ENCODE measurements around the gene SNRPD2. TPM values are rescaled to one million over a fixed set of nuclear protein-coding genes. Genes with fewer than 3 reads are reported as not detected.

SNRPD2 gene
- total RNA-seq (2022; extraction: Qiagen RNA extraction), result 660 to 1,062 TPM (median 681 TPM) in 5 replicates

DNA sequence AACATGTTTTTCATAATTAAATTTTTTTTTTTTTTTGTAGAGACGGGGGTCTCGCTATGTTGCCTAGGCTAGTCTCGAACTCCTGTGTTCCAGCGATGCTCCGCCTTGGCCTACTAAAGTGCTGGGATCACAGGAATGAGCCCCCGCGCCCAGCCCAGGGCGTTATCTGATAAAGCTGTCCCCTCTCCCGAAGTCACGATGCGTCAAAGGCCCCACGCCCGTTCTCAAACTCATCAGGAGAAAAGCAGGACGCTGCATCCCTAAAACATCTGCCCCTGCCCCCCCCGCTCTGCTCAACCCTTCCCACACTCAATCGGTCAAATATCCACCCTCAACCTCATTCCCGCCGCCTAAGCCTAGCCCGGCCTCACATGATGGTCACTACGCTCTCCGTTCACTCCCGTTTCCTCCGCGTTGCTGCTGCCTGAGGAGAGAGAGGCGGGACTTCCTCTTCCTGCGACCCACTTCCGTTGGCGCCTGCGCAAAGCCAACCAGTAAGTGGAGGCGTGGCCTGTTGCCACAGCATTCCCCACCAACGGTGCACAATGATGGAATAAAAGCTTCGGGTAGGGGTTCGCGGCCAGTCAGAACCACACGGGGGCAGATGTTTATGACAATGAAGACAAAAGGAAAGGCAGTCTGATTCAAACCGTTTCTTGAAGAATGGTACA, at the start of gene SNRPD2:
SNRPD2 (minus strand) TSS at position 438 of the 671 bp plus-strand sequence; CDS start at position 373, 65 bp downstream.

DNA sequence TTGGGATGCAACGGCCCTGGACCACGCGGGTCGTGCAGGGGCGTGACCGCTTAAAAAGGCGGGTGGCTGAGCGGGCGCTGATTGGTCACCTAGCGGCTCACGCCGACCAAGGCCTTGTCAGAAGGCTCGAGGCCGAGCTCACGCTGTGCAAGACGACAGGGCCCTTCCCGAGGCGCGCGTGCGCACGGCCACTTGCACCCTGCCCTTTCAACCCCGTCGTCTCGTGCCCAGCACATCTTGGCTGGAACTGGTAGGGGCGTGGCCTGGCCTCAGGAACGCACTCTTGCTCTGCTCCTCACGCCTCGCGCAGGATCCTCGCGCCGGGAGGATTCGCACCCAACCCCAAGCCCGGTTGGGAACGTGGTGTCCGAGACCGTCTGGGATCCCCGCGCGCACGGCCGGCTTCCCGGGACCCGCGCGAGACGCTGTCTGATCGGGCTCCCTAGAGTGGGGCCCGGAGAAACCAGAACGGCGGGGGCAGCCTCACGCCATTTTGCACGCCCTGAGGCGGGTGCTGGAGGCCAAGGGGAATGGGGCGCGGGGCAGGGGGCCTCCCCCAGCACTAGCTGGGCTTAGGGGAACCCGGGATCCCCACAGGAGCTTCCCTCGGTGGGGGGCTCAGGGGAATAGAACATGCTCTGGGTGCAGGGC, 41.5 kb upstream of the SNRPD2 start, which contains the start of gene MEIOSIN:
MEIOSIN (plus strand) TSS at position 280 of the 651 bp plus-strand sequence. CDS start 1,938 bp downstream, outside the sequence.

DNA sequence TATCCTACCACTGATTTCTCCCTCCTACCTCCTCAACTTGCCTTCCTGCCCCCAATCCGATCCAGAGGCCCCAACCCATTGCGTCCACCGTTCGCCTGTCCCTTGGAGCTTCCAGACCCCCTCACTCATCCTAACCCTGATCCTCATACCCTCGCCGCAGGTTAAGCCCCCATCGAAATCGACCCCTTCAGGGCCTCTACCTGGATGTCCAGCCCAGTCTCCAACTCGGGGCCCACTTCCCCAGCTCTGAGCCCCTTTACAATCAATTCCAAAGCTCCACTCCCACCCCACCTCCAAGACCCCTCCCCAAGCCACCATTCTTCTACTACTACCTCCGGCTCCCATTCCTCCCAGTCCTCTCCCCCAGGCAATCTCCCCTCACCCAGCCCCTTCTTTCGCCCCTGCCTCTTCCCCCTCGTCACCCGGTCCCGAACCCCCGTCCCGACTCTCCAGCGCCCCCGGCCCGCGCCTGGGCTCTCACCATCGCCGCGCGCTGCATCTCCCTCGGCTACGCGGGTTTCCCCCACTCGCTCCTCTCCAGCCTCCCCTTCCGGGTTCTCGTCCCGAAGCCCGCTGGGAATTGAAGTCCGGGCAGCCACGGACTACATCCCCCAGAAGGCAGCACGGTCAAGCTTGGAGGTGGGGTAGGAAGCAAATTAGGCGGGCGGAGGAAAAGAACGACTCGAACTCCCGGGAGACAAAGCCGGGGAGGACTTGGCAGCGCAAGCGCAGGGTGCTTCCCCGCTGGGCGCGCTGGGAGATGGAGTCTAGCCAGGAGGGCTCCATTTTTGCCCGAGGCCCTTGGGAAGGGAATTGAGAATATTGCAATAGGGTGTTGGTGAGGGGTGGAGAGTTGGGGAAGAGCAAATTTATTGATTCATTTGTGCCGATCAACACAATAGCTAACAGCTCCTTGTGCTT, 38.9 kb upstream of the SNRPD2 start, which contains the start of gene FBXO46:
FBXO46 (minus strand) TSS at position 529 of the 921 bp plus-strand sequence. CDS start 17,401 bp downstream, outside the sequence.

DNA sequence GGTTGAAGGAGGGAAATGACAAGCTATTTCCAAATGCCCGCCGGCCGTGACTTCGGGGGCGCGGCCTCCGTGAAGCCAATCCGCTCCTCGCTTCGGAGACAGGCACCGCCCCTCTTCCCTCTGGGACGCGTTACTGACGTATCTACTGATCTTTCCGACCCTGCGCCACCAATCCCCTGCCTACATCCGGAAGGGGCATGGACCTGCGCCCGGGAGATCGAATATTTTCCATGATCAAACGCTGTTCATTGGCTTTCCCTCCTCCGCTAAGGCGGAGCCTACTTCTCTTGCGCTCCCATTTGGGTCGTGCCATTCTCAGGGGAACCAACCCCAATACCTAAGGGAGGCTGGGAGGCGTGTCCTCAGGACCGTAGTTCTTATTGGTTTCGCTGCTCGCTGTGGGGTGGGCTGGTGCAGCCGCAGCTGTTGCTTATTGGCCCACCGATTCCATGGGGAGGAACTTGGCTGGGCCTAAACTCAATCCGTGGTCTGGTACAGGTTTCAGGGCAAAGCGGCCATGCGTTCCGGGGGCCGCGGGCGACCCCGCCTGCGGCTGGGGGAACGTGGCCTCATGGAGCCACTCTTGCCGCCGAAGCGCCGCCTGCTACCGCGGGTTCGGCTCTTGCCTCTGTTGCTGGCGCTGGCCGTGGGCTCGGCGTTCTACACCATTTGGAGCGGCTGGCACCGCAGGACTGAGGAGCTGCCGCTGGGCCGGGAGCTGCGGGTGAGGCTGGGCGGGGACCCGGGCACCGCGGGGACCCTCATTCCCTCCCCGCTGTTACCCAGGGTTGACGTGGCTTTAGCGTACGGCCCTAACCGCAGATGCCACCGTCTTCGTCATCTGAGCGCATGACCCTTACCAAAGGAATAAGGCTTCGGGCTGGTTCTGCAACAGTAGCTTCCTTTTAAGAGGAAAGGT, 693 bp upstream of the SNRPD2 start, which contains the start of gene QPCTL:
QPCTL (plus strand) TSS at position 480 of the 919 bp plus-strand sequence; CDS start at position 518, 38 bp downstream.

DNA sequence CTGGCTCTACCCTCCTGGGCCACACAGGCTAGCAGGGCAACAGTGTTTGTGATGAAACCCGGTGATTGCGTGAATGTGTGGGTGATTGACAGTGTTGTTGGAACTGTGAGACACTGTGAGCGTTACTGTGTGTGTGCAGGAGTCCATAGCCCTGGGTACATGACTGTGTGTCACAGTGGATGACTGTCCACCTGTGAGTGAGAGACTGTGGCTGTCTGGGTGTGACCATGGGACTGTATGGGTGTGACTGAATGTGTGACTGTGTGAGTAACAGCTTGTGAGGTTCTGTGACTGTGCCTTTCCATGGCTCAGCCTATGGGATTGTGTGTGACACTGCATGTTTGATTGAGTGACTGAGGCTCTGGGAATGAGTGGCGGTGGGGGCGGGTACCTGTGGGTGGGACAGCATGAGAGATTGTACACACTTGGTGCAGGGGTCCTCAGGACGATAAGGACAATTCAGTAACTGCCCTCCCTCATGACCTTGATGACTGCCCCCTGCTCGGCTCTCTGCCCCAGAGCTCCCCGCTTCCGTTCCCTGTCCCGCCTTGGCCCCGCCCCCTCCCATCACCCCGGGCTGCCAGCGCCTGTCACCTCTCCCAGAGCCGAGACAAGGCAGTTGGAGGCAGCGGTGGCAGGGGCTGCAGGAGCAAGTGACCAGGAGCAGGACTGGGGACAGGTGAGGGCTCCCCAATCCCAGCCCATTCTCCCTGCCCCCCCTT, 24.0 kb downstream of the SNRPD2 start, which contains the start of gene GIPR:
GIPR (plus strand) TSS at position 602 of the 722 bp plus-strand sequence. CDS start 1,300 bp downstream, outside the sequence.

DNA sequence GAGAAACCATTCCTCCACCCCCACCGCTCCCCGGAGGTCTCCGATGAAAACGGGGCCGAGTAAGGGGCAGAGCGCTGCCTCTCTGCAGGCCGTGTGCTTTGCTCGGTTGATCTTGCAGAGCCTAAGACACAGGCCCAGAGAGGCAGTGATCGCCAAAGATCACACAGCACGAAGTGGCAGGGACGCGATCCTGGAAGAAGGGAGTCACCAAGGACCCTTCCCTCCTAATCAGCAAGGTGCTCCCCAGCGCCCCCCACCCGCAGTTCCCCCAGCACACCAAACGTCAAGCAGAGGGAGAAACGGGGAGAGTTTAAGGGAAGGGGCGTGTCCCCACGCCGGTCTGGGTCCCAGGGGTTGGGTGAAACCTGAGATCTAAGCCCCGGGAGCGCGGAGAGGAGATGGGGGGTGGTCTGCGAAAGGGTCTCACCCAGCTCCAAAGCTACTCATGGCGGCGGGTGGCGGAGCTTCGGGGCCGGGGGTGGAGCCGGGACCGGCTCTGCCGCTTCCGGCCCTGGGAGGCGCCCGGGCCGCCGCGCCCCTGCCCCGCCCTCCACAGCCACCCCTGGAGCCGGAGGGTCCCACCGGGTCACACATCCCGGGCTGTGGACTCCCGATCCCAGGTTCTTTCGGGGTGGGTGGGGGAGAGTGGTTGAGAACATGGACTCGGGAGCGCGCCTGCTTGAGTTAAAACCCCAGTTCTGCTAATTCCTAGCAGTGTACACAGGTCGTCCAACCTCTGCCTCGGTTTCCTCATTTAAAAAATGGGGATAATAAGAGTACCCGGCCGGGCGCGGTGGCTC, 52.6 kb downstream of the SNRPD2 start, which contains the start of gene EML2:
EML2 (minus strand) TSS at position 468 of the 800 bp plus-strand sequence; CDS start at position 447, 21 bp downstream.

Other genes starting within 250 kb of the SNRPD2 start
- gene FOSB, start 224.0 kb downstream of the SNRPD2 start, total RNA-seq (2022; extraction: Qiagen RNA extraction), result 8.6 to 13.4 TPM (median 11.1 TPM) in 5 replicates
- 10.8 to 17.9 TPM (median 13.1 TPM) in 5 replicates for gene RTN2, start 194.9 kb downstream of the SNRPD2 start, total RNA-seq (2022; extraction: Qiagen RNA extraction)
- 6.0 to 7.2 TPM (median 6.8 TPM) in 5 replicates for gene PPM1N, start 193.5 kb downstream of the SNRPD2 start, total RNA-seq (2022; extraction: Qiagen RNA extraction)
- 226 to 268 TPM (median 254 TPM) in 5 replicates for gene VASP, start 184.5 kb downstream of the SNRPD2 start, total RNA-seq (2022; extraction: Qiagen RNA extraction)
- 11.7 to 21.3 TPM (median 20.2 TPM) in 5 replicates for gene OPA3, start 107.2 kb downstream of the SNRPD2 start, total RNA-seq (2022; extraction: Qiagen RNA extraction)
- 0.25 to 0.58 TPM (median 0.36 TPM) in 5 replicates for gene GPR4, start 89.7 kb downstream of the SNRPD2 start, total RNA-seq (2022; extraction: Qiagen RNA extraction)
- gene EML2, start 52.6 kb downstream of the SNRPD2 start, total RNA-seq (2022; extraction: Qiagen RNA extraction), result 19.7 to 25.5 TPM (median 24.2 TPM) in 5 replicates
- 1.4 to 4.1 TPM (median 2.4 TPM) in 5 replicates for gene GIPR, start 23.7 kb downstream of the SNRPD2 start, total RNA-seq (2022; extraction: Qiagen RNA extraction)
- gene QPCTL, start 713 bp upstream of the SNRPD2 start, total RNA-seq (2022; extraction: Qiagen RNA extraction), result 7.4 to 8.9 TPM (median 8.4 TPM) in 5 replicates
- gene FBXO46, start 38.9 kb upstream of the SNRPD2 start, total RNA-seq (2022; extraction: Qiagen RNA extraction), result 7.0 to 12.9 TPM (median 10.9 TPM) in 5 replicates
- gene MEIOSIN, start 41.5 kb upstream of the SNRPD2 start, total RNA-seq (2022; extraction: Qiagen RNA extraction), result 0.02 to 0.09 TPM (median 0.05 TPM) in 5 replicates
- 13.3 to 26.4 TPM (median 25.2 TPM) in 5 replicates for gene SIX5, start 77.3 kb upstream of the SNRPD2 start, total RNA-seq (2022; extraction: Qiagen RNA extraction)
- 24.2 to 45.1 TPM (median 38.9 TPM) in 5 replicates for gene DMPK, start 90.5 kb upstream of the SNRPD2 start, total RNA-seq (2022; extraction: Qiagen RNA extraction)
- gene DMWD, start 100.9 kb upstream of the SNRPD2 start, total RNA-seq (2022; extraction: Qiagen RNA extraction), result 16.2 to 37.1 TPM (median 33.7 TPM) in 5 replicates
- gene RSPH6A, start 123.4 kb upstream of the SNRPD2 start, total RNA-seq (2022; extraction: Qiagen RNA extraction), result 0.04 TPM in 2 of 5 replicates, not detected in the others
- 44.8 to 77.4 TPM (median 74.5 TPM) in 5 replicates for gene SYMPK, start 171.2 kb upstream of the SNRPD2 start, total RNA-seq (2022; extraction: Qiagen RNA extraction)
- 0.51 to 0.93 TPM (median 0.73 TPM) in 5 replicates for gene FOXA3, start 172.4 kb upstream of the SNRPD2 start, total RNA-seq (2022; extraction: Qiagen RNA extraction)
- 20.8 to 37.5 TPM (median 33.3 TPM) in 5 replicates for gene IRF2BP1, start 194.2 kb upstream of the SNRPD2 start, total RNA-seq (2022; extraction: Qiagen RNA extraction)
- gene MYPOP, start 210.7 kb upstream of the SNRPD2 start, total RNA-seq (2022; extraction: Qiagen RNA extraction), result 5.6 to 10.4 TPM (median 9.7 TPM) in 5 replicates
- 0.07 TPM in 1 of 5 replicates, not detected in the others for gene NANOS2, start 222.8 kb upstream of the SNRPD2 start, total RNA-seq (2022; extraction: Qiagen RNA extraction)

Data from A549 treated with dexamethasone at 1 μM for 4 hours (cell line).